Measurements from ENCODE around the gene TBC1D22A. TPM values are rescaled to one million over a fixed set of nuclear protein-coding genes. Genes with fewer than 3 reads are reported as not detected.

TBC1D22A gene
- total RNA-seq, 3 donors from 2014 or later, result 35.6 to 51.9 (median 41.8) TPM

- ATAC-seq (peak; percentile 17), DNase-seq (peak in 1 of 3 donors; percentile 45)
- H3K4me3 ChIP-seq, result no peak overlapping the region
- no peaks in the 10 kb centered on the region for H3K36me3 ChIP-seq (ENCODE audit: low read depth)
- intact Hi-C loops (cut with DNase I, micrococcal nuclease), result no loop called here
- TF ChIP-seq CTCF (IDR thresholded peaks at IDR 0.05), result no peak
- H3K4me1 ChIP-seq (ENCODE audit: low read depth), result no peaks in the 10 kb centered on the region
- H3K9me3 ChIP-seq, result no peaks in the 10 kb centered on the region
Measured at GRCh38 chr22:47144076-47144765, 381.8 kb downstream of the TBC1D22A start.

GRCh38 chr22:47144791-47145425 lies 382.5 kb downstream of the TBC1D22A start:
- intact Hi-C loops (cut with DNase I, micrococcal nuclease), result no loop called here
- peak; percentile 21 for ATAC-seq
- H3K36me3 ChIP-seq (ENCODE audit: low read depth), result no peaks in the 10 kb centered on the region

GRCh38 chr22:47145883-47146282 lies 383.4 kb downstream of the TBC1D22A start:
- intact Hi-C loops (cut with DNase I, micrococcal nuclease), result no loop called here
- Histone ChIP-seq H3K9me3 (no peaks in the 10 kb centered on the region), H3K36me3 (ENCODE audit: low read depth) (no peaks in the 10 kb centered on the region), H3K4me1 (ENCODE audit: low read depth) (no peaks in the 10 kb centered on the region), H3K4me3 (no peak overlapping the region)
- DNase-seq (peak in 1 of 3 donors; percentile 44), ATAC-seq (no peak)
- no peak for TF ChIP-seq CTCF (IDR thresholded peaks at IDR 0.05)

More at GRCh38 chr22:47144791-47145425, 382.5 kb downstream of the TBC1D22A start:
- no peaks in the 10 kb centered on the region for H3K4me1 ChIP-seq (ENCODE audit: low read depth)
- H3K4me3 ChIP-seq, result no peak overlapping the region
- no peaks in the 10 kb centered on the region for H3K9me3 ChIP-seq
- no peak for TF ChIP-seq CTCF (IDR thresholded peaks at IDR 0.05)
- DNase-seq, result peak in 1 of 3 donors; percentile 45

GRCh38 chr22:47146391-47146790 lies 383.9 kb downstream of the TBC1D22A start:
- H3K9me3 ChIP-seq, result no peaks in the 10 kb centered on the region
- intact Hi-C loops (cut with DNase I, micrococcal nuclease), result no loop called here
- TF ChIP-seq CTCF (IDR thresholded peaks at IDR 0.05), result no peak
- DNase-seq (no peak), ATAC-seq (no peak)
- no peaks in the 10 kb centered on the region for H3K4me1 ChIP-seq (ENCODE audit: low read depth)
- no peaks in the 10 kb centered on the region for H3K36me3 ChIP-seq (ENCODE audit: low read depth)
- no peak overlapping the region for H3K4me3 ChIP-seq

GRCh38 chr22:47146941-47147340 lies 384.5 kb downstream of the TBC1D22A start:
- intact Hi-C loops (cut with DNase I, micrococcal nuclease), result no loop called here
- no peak for DNase-seq
- ATAC-seq, result no peak
- TF ChIP-seq CTCF (IDR thresholded peaks at IDR 0.05), result no peak
- Histone ChIP-seq H3K4me1 (ENCODE audit: low read depth) (no peaks in the 10 kb centered on the region), H3K36me3 (ENCODE audit: low read depth) (no peaks in the 10 kb centered on the region), H3K4me3 (no peak overlapping the region), H3K9me3 (no peaks in the 10 kb centered on the region)
